ENCODE results near the gene RPUSD2.

The RPUSD2 gene

DNA sequence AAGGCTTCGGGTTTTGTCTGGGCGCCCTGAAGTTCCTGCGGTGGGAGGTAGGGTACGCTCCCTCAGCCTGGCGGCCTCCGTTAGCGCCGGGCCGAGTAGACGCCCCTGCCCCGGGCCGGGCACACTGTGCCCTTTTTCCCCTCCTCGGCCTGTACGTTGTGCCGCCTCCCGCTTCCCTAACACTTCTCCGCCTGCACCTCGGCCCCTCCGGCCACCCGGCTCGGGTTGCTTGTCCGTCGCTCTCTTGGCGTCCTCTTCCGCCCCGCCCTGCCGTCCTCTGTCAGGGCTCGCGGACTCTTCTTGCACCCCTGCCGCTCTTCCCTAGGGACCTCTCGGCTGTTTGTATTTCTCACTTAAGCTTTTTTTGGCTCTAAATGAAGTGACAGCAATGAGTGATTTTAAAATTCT is 25.3 kb downstream of the RPUSD2 start:
- no peak overlapping the region for H2BK12ac ChIP-seq (ENCODE audit: low read length)
- H3K79me1 ChIP-seq (ENCODE audit: low read depth, low read length) = no peaks in the 10 kb centered on the region
- no peak overlapping the region for H2BK120ac ChIP-seq (ENCODE audit: low read depth, low read length)
- H3K9ac ChIP-seq (ENCODE audit: low read depth, low read length, poor library complexity) = peak overlapping the region; percentile 80
- H2AFZ ChIP-seq (ENCODE audit: low read length) = peak overlapping the region; percentile 88
- H2AK5ac ChIP-seq (ENCODE audit: low read depth, low read length) = no peak overlapping the region
- H3K4me1 ChIP-seq (ENCODE audit: control insufficient read depth in 2 of 2, insufficient read depth in 1 of 2, low read depth in 1 of 2, low read length in 2 of 2) = peaks cover 0 to 2% of the 10 kb centered on the region in 2 donors
- H3K14ac ChIP-seq (ENCODE audit: low read length) = no peak overlapping the region
- H3K4ac ChIP-seq (ENCODE audit: low read length) = no peak overlapping the region
- WGBS, 2 donors (ENCODE audit: extremely low coverage in 2 of 2, insufficient read length in 2 of 2, insufficient replicate concordance in 1 of 2) = no CpG with 5 or more reads among the region's 31 CpGs
- H2BK5ac ChIP-seq (ENCODE audit: low read length) = peak overlapping the region; percentile 99
- H3K4me3 ChIP-seq (ENCODE audit: low read length in 2 of 2) = peak overlapping the region; percentile 68 to 99
- no peaks in the 10 kb centered on the region for H3K9me3 ChIP-seq (replicated peaks in 1 of 2; ENCODE audit: control insufficient read depth in 2 of 2, insufficient read depth in 1 of 2, low read depth in 1 of 2, low read length in 2 of 2)
- DNase-seq (ENCODE audit: low spot score) = no peak
- peak overlapping the region; percentile 96 for H3K23ac ChIP-seq (ENCODE audit: low read depth, low read length, poor library complexity)
- peak overlapping the region; percentile 55 for H3K18ac ChIP-seq (ENCODE audit: low read length)
- no peak overlapping the region for H2BK15ac ChIP-seq (ENCODE audit: low read length)
- no peak overlapping the region for H4K8ac ChIP-seq (ENCODE audit: low read depth, low read length)
- no peaks in the 10 kb centered on the region for H3K27me3 ChIP-seq (ENCODE audit: control insufficient read depth in 3 of 3, insufficient read depth in 3 of 3, low read depth in 1 of 3, low read length in 3 of 3)
- peak overlapping the region; percentile 49 for H3K4me2 ChIP-seq (ENCODE audit: insufficient read depth, low read length, poor library complexity, severe bottlenecking)
- H4K91ac ChIP-seq (ENCODE audit: low read depth, low read length, poor library complexity) = no peak overlapping the region
- H3K27ac ChIP-seq (replicated peaks; ENCODE audit: low read length) = peak overlapping the region; percentile 85
- no peaks in the 10 kb centered on the region for H3K36me3 ChIP-seq (replicated peaks in 1 of 2; ENCODE audit: control insufficient read depth in 2 of 2, insufficient read depth in 2 of 2, low read length in 2 of 2)

DNA sequence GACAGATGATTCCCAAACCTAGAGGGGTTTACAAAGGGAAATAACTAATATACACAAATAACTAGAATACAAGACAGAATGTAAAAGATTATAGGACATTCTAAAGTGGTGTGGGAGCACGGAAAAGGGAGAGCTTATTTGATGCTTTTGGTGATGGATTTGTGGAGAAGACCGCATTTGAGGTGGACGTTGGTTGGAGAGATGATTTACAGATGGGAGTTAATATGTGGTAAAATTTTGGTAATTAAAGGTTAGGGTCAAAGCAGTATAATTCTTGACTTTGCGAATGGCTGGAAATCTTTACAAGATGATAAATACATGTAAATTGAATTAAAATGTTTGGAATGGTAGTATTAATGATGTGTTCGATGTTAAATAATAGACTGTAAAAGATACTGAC is 26.1 kb downstream of the RPUSD2 start:
- no peak overlapping the region for H2BK15ac ChIP-seq (ENCODE audit: low read length)
- no peak overlapping the region for H2BK5ac ChIP-seq (ENCODE audit: low read length)
- WGBS, 2 donors (ENCODE audit: extremely low coverage in 2 of 2, insufficient read length in 2 of 2, insufficient replicate concordance in 1 of 2) = 100% methylated on average over 1 to 4 of the region's 5 CpGs
- no peaks in the 10 kb centered on the region for H3K27me3 ChIP-seq (ENCODE audit: control insufficient read depth in 3 of 3, insufficient read depth in 3 of 3, low read depth in 1 of 3, low read length in 3 of 3)
- no peak overlapping the region for H3K14ac ChIP-seq (ENCODE audit: low read length)
- H3K4me3 ChIP-seq (ENCODE audit: low read length in 2 of 2) = peak overlapping the region in 1 of 2 donors; percentile 68
- no peak overlapping the region for H2BK12ac ChIP-seq (ENCODE audit: low read length)
- DNase-seq (ENCODE audit: low spot score) = no peak
- no peak overlapping the region for H4K8ac ChIP-seq (ENCODE audit: low read depth, low read length)
- H3K4me1 ChIP-seq (ENCODE audit: control insufficient read depth in 2 of 2, insufficient read depth in 1 of 2, low read depth in 1 of 2, low read length in 2 of 2) = peaks cover 0 to 2% of the 10 kb centered on the region in 2 donors
- no peaks in the 10 kb centered on the region for H3K36me3 ChIP-seq (replicated peaks in 1 of 2; ENCODE audit: control insufficient read depth in 2 of 2, insufficient read depth in 2 of 2, low read length in 2 of 2)
- H2BK120ac ChIP-seq (ENCODE audit: low read depth, low read length) = no peak overlapping the region
- H3K4ac ChIP-seq (ENCODE audit: low read length) = no peak overlapping the region
- peak overlapping the region; percentile 32 for H3K4me2 ChIP-seq (ENCODE audit: insufficient read depth, low read length, poor library complexity, severe bottlenecking)
- no peak overlapping the region for H4K91ac ChIP-seq (ENCODE audit: low read depth, low read length, poor library complexity)
- no peaks in the 10 kb centered on the region for H3K9me3 ChIP-seq (replicated peaks in 1 of 2; ENCODE audit: control insufficient read depth in 2 of 2, insufficient read depth in 1 of 2, low read depth in 1 of 2, low read length in 2 of 2)
- H2AFZ ChIP-seq (ENCODE audit: low read length) = peak overlapping the region; percentile 88
- H2AK5ac ChIP-seq (ENCODE audit: low read depth, low read length) = no peak overlapping the region
- no peak overlapping the region for H3K18ac ChIP-seq (ENCODE audit: low read length)
- H3K9ac ChIP-seq (ENCODE audit: low read depth, low read length, poor library complexity) = no peak overlapping the region
- H3K79me1 ChIP-seq (ENCODE audit: low read depth, low read length) = no peaks in the 10 kb centered on the region
- no peak overlapping the region for H3K27ac ChIP-seq (replicated peaks; ENCODE audit: low read length)
- no peak overlapping the region for H3K23ac ChIP-seq (ENCODE audit: low read depth, low read length, poor library complexity)

- Histone ChIP-seq H3K4me1 (ENCODE audit: control insufficient read depth in 2 of 2, insufficient read depth in 1 of 2, low read depth in 1 of 2, low read length in 2 of 2) (peaks cover 0 to 2% of the 10 kb centered on the region in 2 donors), H2BK120ac (ENCODE audit: low read depth, low read length) (no peak overlapping the region), H3K23ac (ENCODE audit: low read depth, low read length, poor library complexity) (no peak overlapping the region), H3K14ac (ENCODE audit: low read length) (no peak overlapping the region), H3K9ac (ENCODE audit: low read depth, low read length, poor library complexity) (no peak overlapping the region), H3K4me2 (ENCODE audit: insufficient read depth, low read length, poor library complexity, severe bottlenecking) (no peak overlapping the region), H2AK5ac (ENCODE audit: low read depth, low read length) (no peak overlapping the region), H3K4ac (ENCODE audit: low read length) (no peak overlapping the region), H3K9me3 (replicated peaks in 1 of 2; ENCODE audit: control insufficient read depth in 2 of 2, insufficient read depth in 1 of 2, low read depth in 1 of 2, low read length in 2 of 2) (no peaks in the 10 kb centered on the region), H2AFZ (ENCODE audit: low read length) (peak overlapping the region; percentile 17), H3K36me3 (replicated peaks in 1 of 2; ENCODE audit: control insufficient read depth in 2 of 2, insufficient read depth in 2 of 2, low read length in 2 of 2) (no peaks in the 10 kb centered on the region), H3K18ac (ENCODE audit: low read length) (no peak overlapping the region), H3K27me3 (ENCODE audit: control insufficient read depth in 3 of 3, insufficient read depth in 3 of 3, low read depth in 1 of 3, low read length in 3 of 3) (no peaks in the 10 kb centered on the region), H2BK15ac (ENCODE audit: low read length) (no peak overlapping the region), H2BK5ac (ENCODE audit: low read length) (no peak overlapping the region), H4K8ac (ENCODE audit: low read depth, low read length) (no peak overlapping the region), H3K27ac (replicated peaks; ENCODE audit: low read length) (no peak overlapping the region), H3K4me3 (ENCODE audit: low read length in 2 of 2) (peak overlapping the region in 1 of 2 donors; percentile 68), H2BK12ac (ENCODE audit: low read length) (no peak overlapping the region), H3K79me1 (ENCODE audit: low read depth, low read length) (no peaks in the 10 kb centered on the region), H4K91ac (ENCODE audit: low read depth, low read length, poor library complexity) (no peak overlapping the region)
- WGBS, 2 donors (ENCODE audit: extremely low coverage in 2 of 2, insufficient read length in 2 of 2, insufficient replicate concordance in 1 of 2) = no CpG with 5 or more reads among the region's 5 CpGs
- no peak for DNase-seq (ENCODE audit: low spot score)
Observed at GRCh38 chr15:40595773-40596172, 26.7 kb downstream of the RPUSD2 start.

DNA sequence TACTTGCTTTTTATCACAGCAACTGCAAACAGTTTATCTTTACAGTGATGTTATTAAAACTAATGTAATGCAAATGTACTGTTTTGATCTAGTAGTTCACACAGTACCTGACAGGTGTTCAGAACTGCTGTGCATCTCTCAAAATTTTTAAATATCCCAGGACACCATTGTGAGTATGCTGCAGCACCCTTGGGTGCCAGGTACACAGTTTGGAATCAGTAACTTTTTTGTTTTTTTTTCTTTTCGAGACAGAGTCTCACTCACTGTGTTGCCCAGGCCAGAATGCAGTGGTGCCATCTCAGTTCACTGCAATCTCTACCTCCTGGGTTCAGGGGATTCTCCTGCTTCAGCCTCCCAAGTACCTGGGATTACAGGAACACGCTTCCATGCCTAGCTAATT is 27.9 kb downstream of the RPUSD2 start:
- no peak overlapping the region for H3K27ac ChIP-seq (replicated peaks; ENCODE audit: low read length)
- H3K14ac ChIP-seq (ENCODE audit: low read length) = no peak overlapping the region
- no peak overlapping the region for H3K9ac ChIP-seq (ENCODE audit: low read depth, low read length, poor library complexity)
- H3K79me1 ChIP-seq (ENCODE audit: low read depth, low read length) = no peaks in the 10 kb centered on the region
- no peak overlapping the region for H3K4me2 ChIP-seq (ENCODE audit: insufficient read depth, low read length, poor library complexity, severe bottlenecking)
- H3K27me3 ChIP-seq (ENCODE audit: control insufficient read depth in 3 of 3, insufficient read depth in 3 of 3, low read depth in 1 of 3, low read length in 3 of 3) = no peaks in the 10 kb centered on the region
- DNase-seq (ENCODE audit: low spot score) = no peak
- H3K9me3 ChIP-seq (replicated peaks in 1 of 2; ENCODE audit: control insufficient read depth in 2 of 2, insufficient read depth in 1 of 2, low read depth in 1 of 2, low read length in 2 of 2) = no peaks in the 10 kb centered on the region
- peaks cover 0 to 2% of the 10 kb centered on the region in 2 donors for H3K4me1 ChIP-seq (ENCODE audit: control insufficient read depth in 2 of 2, insufficient read depth in 1 of 2, low read depth in 1 of 2, low read length in 2 of 2)
- no peaks in the 10 kb centered on the region for H3K36me3 ChIP-seq (replicated peaks in 1 of 2; ENCODE audit: control insufficient read depth in 2 of 2, insufficient read depth in 2 of 2, low read length in 2 of 2)
- H3K4ac ChIP-seq (ENCODE audit: low read length) = no peak overlapping the region
- H3K23ac ChIP-seq (ENCODE audit: low read depth, low read length, poor library complexity) = no peak overlapping the region
- H3K4me3 ChIP-seq (ENCODE audit: low read length in 2 of 2) = no peak overlapping the region
- H2BK15ac ChIP-seq (ENCODE audit: low read length) = no peak overlapping the region
- H2AK5ac ChIP-seq (ENCODE audit: low read depth, low read length) = no peak overlapping the region
- no peak overlapping the region for H2BK5ac ChIP-seq (ENCODE audit: low read length)
- no peak overlapping the region for H3K18ac ChIP-seq (ENCODE audit: low read length)
- no peak overlapping the region for H2BK120ac ChIP-seq (ENCODE audit: low read depth, low read length)
- H4K8ac ChIP-seq (ENCODE audit: low read depth, low read length) = no peak overlapping the region
- WGBS, 2 donors (ENCODE audit: extremely low coverage in 2 of 2, insufficient read length in 2 of 2, insufficient replicate concordance in 1 of 2) = no CpG with 5 or more reads among the region's 2 CpGs
- H2AFZ ChIP-seq (ENCODE audit: low read length) = no peak overlapping the region
- H4K91ac ChIP-seq (ENCODE audit: low read depth, low read length, poor library complexity) = no peak overlapping the region
- H2BK12ac ChIP-seq (ENCODE audit: low read length) = no peak overlapping the region

Measured in neuronal stem cell (in vitro differentiated cells).